Stomach (tissue), 4 donors: ENCODE results near the gene HTR1D.

Source experiments
- CTCF ChIP-seq, 7 experiments: fragments of 450-650 bp in 4 of 7; fragments of 200-600 bp in 3 of 7; sonication (generic) in 3 of 7; IDR thresholded peaks; one replicate each; pipeline ENCODE4 v1.5.1; 2016 to 2019; ENCODE audit warnings: antibody characterized with exemption in 7 of 7, control low read depth in 2 of 7, mild to moderate bottlenecking in 1 of 7
- EP300 ChIP-seq: sonication (generic); formaldehyde crosslinking; IDR thresholded peaks from one replicate; pipeline ENCODE4 v1.6.1; 2017; ENCODE audit warnings: antibody characterized with exemption
- POLR2A ChIP-seq, 4 donors: fragments of 450-650 bp; IDR thresholded peaks; one replicate each; pipeline ENCODE4 v1.6.1; 2016; ENCODE audit warnings: antibody characterized with exemption in 4 of 4, control low read depth in 2 of 4, mild to moderate bottlenecking in 1 of 4, moderate library complexity in 1 of 4
- POLR2AphosphoS5 ChIP-seq, 3 donors: sonication (generic); formaldehyde crosslinking; IDR thresholded peaks; one replicate each; pipeline ENCODE4 v1.6.1; 2016; ENCODE audit warnings: antibody characterized with exemption in 3 of 3

GRCh38 chr1:23210351-23210785 lies 6.9 kb downstream of the HTR1D start:
- TF ChIP-seq CTCF (IDR thresholded peaks at IDR 0.05) (no peak), POLR2A (IDR thresholded peaks at IDR 0.05) (no peak), EP300 (no peak), POLR2AphosphoS5 (IDR thresholded peaks at IDR 0.05) (no peak)
